ENCODE data around the gene FANCE. TPM values are rescaled to one million over a fixed set of nuclear protein-coding genes. Genes with fewer than 3 reads are reported as not detected.
"Not testable (repeated sequence)": the region's sequence is repeated elsewhere in the genome, so short reads cannot be mapped to it uniquely, and the experiment has no call there.

FANCE gene
- total RNA-seq, 1 donor from 2014 or later, result 14.5 TPM

GRCh38 chr6:35498422-35499067 lies 46.4 kb downstream of the FANCE start:
- no peak for DNase-seq

- no peak for DNase-seq
Measured at GRCh38 chr6:35499372-35499771, 47.2 kb downstream of the FANCE start.

GRCh38 chr6:35500782-35501181 lies 48.6 kb downstream of the FANCE start:
- DNase-seq, result no peak

- DNase-seq, result no peak
Measured at GRCh38 chr6:35501784-35502183, 49.6 kb downstream of the FANCE start.

GRCh38 chr6:35503534-35503933 lies 51.4 kb downstream of the FANCE start:
- no peak for DNase-seq

- DNase-seq, result no peak
Measured at GRCh38 chr6:35505999-35506412, 53.9 kb downstream of the FANCE start.

GRCh38 chr6:35506536-35506935 lies 54.4 kb downstream of the FANCE start:
- no peak for DNase-seq

GRCh38 chr6:35507221-35507620 lies 55.1 kb downstream of the FANCE start:
- no peak for DNase-seq

GRCh38 chr6:35508027-35508426 lies 55.9 kb downstream of the FANCE start:
- no peak for DNase-seq

GRCh38 chr6:35508542-35508941 lies 56.4 kb downstream of the FANCE start:
- no peak for DNase-seq

- no peak for DNase-seq
Measured at GRCh38 chr6:35510916-35511561, 58.9 kb downstream of the FANCE start.

GRCh38 chr6:35511562-35511941 lies 59.4 kb downstream of the FANCE start:
- no peak for DNase-seq

GRCh38 chr6:35512006-35512405 lies 59.9 kb downstream of the FANCE start:
- DNase-seq, result no peak

- DNase-seq, result no peak
Measured at GRCh38 chr6:35512740-35513139, 60.6 kb downstream of the FANCE start, which contains the start of gene TULP1. TULP1 (minus strand) TSS chr6:35512896; CDS start chr6:35512858, 38 bp downstream.

- DNase-seq, result no peak
Measured at GRCh38 chr6:35514587-35514986, 62.4 kb downstream of the FANCE start.

GRCh38 chr6:35515939-35516338 lies 63.8 kb downstream of the FANCE start:
- DNase-seq, result not testable (repeated sequence)

Other genes starting within 250 kb of the FANCE start
- 0.85 and 1.7 TPM in 2 replicates for gene SCUBE3, start 238.4 kb upstream of the FANCE start, total RNA-seq
- gene ZNF76, start 192.6 kb upstream of the FANCE start, total RNA-seq, result 27.7 and 32.0 TPM in 2 replicates
- gene DEF6, start 154.5 kb upstream of the FANCE start, total RNA-seq, result 0.88 and 1.0 TPM in 2 replicates
- gene PPARD, start 109.8 kb upstream of the FANCE start, total RNA-seq, result 9.7 and 18.1 TPM in 2 replicates
- gene RPL10A, start 16.1 kb downstream of the FANCE start, total RNA-seq, result 1,962 and 2,039 TPM in 2 replicates
- gene TEAD3, start 44.7 kb downstream of the FANCE start, total RNA-seq, result 0.33 and 0.68 TPM in 2 replicates
- gene TULP1, start 60.6 kb downstream of the FANCE start, total RNA-seq, result not detected in 2 replicates
- 40.0 and 73.4 TPM in 2 replicates for gene FKBP5, start 236.6 kb downstream of the FANCE start, total RNA-seq